Pancreas (tissue), 10 donors: ENCODE results near the gene SNX14. TPM values are rescaled to one million over a fixed set of nuclear protein-coding genes. Genes with fewer than 3 reads are reported as not detected.
A peak's percentile ranks its signal among the peaks of the same experiment; 100 is the strongest.
"Not testable (repeated sequence)": the region's sequence is repeated elsewhere in the genome, so short reads cannot be mapped to it uniquely, and the experiment has no call there.

ENCODE experiments used
- ATAC-seq, 4 donors: fragments of 200-7000 bp; cut with Tn5 transposase; one replicate each; pipeline versions ENCODE4 v1.8.0 to v1.9.1; 2020; ENCODE audit warnings: mild to moderate bottlenecking in 4 of 4, moderate library complexity in 4 of 4
- DNase-seq, 6 donors: peaks; one replicate each; pipeline ENCODE4 v3.0.0-alpha.2; 2020
- FAIRE-seq: peaks from 2 replicates; lab custom pipeline; 2012; peaks lifted over from hg19 to GRCh38; lab: Jason Lieb, UNC
- H3K27ac ChIP-seq, 4 donors: fragments of 200-600 bp; sonication (generic); 1 replicate in 3 of 4; 2 replicates in 1 of 4; pipeline versions ENCODE4 v1.5.0 to v1.8.0; 2020
- H3K27me3 ChIP-seq, 4 donors: fragments of 200-600 bp; one replicate each; pipeline ENCODE4 v1.8.0; 2021
- H3K36me3 ChIP-seq, 3 donors: fragments of 200-600 bp; sonication (generic) in 1 of 3; one replicate each; pipeline versions ENCODE4 v1.5.0 to v1.8.0; 2020 to 2021
- H3K4me1 ChIP-seq, 3 donors: fragments of 200-600 bp; one replicate each; pipeline ENCODE4 v1.8.0; 2021
- H3K4me3 ChIP-seq, 4 donors: fragments of 200-600 bp; sonication (generic) in 2 of 4; one replicate each; pipeline versions ENCODE4 v1.5.0 to v1.8.0; 2020 to 2021
- H3K9me3 ChIP-seq, 4 donors: fragments of 200-600 bp; one replicate each; pipeline ENCODE4 v1.8.0; 2021
- WGBS, 2 donors: extraction: QIAGEN DNeasy Blood & Tissue Kit; methylation state at CpG; one replicate each; pipeline ENCODE4 v1.1.7; 2013; 5-methylcytosine and 5-hydroxymethylcytosine counted together
- intact Hi-C, 3 donors: fragments of 100-400 bp; cut with DNase I; formaldehyde crosslinking; loops; one replicate each; pipeline versions ENCODE4 v1.11.1 to v1.14.2; 2022
- polyA plus RNA-seq, 2 donors: library from polyadenylated mRNA; stranded (reverse); fragments of 200-250 nt; gene quantifications; one replicate each; pipeline ENCODE4 v1.2.3, GENCODE V29; 2013
- total RNA-seq, 6 donors: library from RNA; stranded (reverse); fragmentation: NEBNext Ultra II Directional in 4 of 6; extraction: Animal tissue kit (Norgen Biotek cat#: 25700) in 4 of 6; gene quantifications; one replicate each; pipeline versions ENCODE4 v1.2.1 to v1.2.4, GENCODE V29; 2021 to 2023
- TF ChIP-seq, protein P1 (sequence below), 4 donors: fragments of 200-600 bp; sonication (generic) in 3 of 4; IDR thresholded peaks; one replicate each; pipeline versions ENCODE4 v1.5.0 to v1.8.0; 2021; ENCODE audit warnings: antibody characterized with exemption in 4 of 4
- donor health status: healthy with polysubstance abuse.
- donor health status: DM: no; HTN: no; CAD: no; lungs with moderate emphysema.
- donor health status: DM: no; HTN: no; CAD: no.
- donor health status: control.
- donor health status: control.
- donor health status: Bipolar disorder and iron deficiency.
- donor health status: DM: yes; HTN: yes; CAD: no.
- donor health status: DM: no; HTN: no; CAD: no.
- donor health status: DM: no; HTN: no; CAD: no.
- donor health status: DM: yes; HTN: yes; CAD: no.

The SNX14 gene
- total and polyA plus RNA-seq, 8 donors = 30.0 to 85.6 (median 36.9) TPM

DNA sequence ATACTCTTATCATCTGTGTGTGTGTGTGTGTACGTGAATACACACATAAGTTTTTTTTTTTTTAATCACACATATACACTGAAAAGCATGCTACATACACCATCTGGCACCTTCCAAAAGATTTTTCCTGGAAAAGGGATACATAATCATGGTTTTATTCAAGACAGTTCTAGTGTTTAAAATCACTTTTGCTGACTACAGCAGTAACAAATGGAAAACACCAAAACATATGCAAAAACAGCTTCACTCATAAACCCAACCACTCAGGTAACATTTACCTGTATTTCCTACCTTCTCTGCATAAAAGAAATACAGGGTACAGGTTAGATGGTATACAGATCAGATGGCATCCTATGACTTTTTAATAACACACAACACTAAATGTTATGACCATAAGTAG, 2.5 kb downstream of the SNX14 start:
- TF ChIP-seq, protein P1, sequence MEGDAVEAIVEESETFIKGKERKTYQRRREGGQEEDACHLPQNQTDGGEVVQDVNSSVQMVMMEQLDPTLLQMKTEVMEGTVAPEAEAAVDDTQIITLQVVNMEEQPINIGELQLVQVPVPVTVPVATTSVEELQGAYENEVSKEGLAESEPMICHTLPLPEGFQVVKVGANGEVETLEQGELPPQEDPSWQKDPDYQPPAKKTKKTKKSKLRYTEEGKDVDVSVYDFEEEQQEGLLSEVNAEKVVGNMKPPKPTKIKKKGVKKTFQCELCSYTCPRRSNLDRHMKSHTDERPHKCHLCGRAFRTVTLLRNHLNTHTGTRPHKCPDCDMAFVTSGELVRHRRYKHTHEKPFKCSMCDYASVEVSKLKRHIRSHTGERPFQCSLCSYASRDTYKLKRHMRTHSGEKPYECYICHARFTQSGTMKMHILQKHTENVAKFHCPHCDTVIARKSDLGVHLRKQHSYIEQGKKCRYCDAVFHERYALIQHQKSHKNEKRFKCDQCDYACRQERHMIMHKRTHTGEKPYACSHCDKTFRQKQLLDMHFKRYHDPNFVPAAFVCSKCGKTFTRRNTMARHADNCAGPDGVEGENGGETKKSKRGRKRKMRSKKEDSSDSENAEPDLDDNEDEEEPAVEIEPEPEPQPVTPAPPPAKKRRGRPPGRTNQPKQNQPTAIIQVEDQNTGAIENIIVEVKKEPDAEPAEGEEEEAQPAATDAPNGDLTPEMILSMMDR (IDR thresholded peaks at IDR 0.05) = no peak
- peaks cover 6 to 17% (median 15%) of the 10 kb centered on the region in 3 donors for H3K4me1 ChIP-seq
- intact Hi-C loops = no loop called here
- no peak overlapping the region for H3K27ac ChIP-seq
- FAIRE-seq (no peak), ATAC-seq (no peak), DNase-seq (no peak)
- no peaks in the 10 kb centered on the region for H3K36me3 ChIP-seq
- H3K27me3 ChIP-seq = no peaks in the 10 kb centered on the region
- WGBS, 2 donors = 63 to 83% methylated on average over 1 of the region's 1 CpG
- H3K9me3 ChIP-seq = no peaks in the 10 kb centered on the region
- no peak overlapping the region for H3K4me3 ChIP-seq

DNA sequence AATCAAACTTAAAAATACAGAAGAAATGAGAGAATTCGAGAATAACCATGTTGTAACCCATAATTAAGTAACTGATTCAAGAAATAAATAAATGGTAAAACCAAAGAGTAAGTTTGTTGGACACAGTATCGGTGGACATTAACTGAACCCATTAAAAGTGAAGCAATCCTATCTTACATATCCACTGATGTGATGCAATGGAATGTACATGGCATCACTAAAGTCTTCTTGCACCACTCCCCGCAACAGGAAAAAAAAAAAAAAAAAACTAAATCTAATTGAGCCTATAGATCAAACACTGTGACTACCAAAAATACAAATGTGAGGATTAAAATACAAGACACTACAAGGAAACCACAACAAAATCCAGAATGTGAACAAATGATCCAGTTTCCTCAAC, 7.9 kb downstream of the SNX14 start:
- intact Hi-C loops = no loop called here
- no peak for ATAC-seq
- H3K4me1 ChIP-seq = peaks cover 6 to 8% (median 6%) of the 10 kb centered on the region in 3 donors
- no peaks in the 10 kb centered on the region for H3K36me3 ChIP-seq
- FAIRE-seq = no peak
- H3K9me3 ChIP-seq = no peaks in the 10 kb centered on the region
- TF ChIP-seq, protein P1 (IDR thresholded peaks at IDR 0.05) = no peak
- DNase-seq = no peak
- H3K27ac ChIP-seq = no peak overlapping the region
- no peaks in the 10 kb centered on the region for H3K27me3 ChIP-seq
- WGBS, 2 donors = 91 to 98% methylated on average over 3 of the region's 3 CpGs
- no peak overlapping the region for H3K4me3 ChIP-seq

DNA sequence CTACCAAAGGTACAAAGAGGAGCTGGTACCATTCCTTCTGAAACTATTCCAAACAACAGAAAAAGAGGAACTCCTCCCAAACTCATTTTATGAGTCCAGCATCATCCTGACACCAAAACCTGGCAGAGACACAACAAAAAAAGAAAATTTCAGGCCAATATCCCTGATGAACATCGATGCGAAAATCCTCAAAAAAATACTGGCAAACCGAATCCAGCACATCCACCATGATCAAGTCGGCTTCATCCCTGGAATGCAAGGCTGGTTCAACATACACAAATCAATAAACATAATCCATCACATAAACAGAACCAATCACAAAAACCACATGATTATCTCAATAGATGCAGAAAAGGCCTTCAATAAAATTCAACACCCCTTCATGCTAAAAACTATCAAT, 10.8 kb downstream of the SNX14 start:
- H3K4me3 ChIP-seq, intact Hi-C loops, H3K27ac ChIP-seq, DNase-seq, ATAC-seq, H3K36me3 ChIP-seq, H3K27me3 ChIP-seq, FAIRE-seq, H3K9me3 ChIP-seq: not testable (repeated sequence)
- H3K4me1 ChIP-seq = peaks cover 18 to 22% (median 21%) of the 10 kb centered on the region in 3 donors
- WGBS, 2 donors = 99% methylated on average over 4 of the region's 4 CpGs

GRCh38 chr6:85581572-85581971, 12.1 kb downstream of the SNX14 start:
- Histone ChIP-seq H3K27ac (no peak overlapping the region), H3K4me1 (peaks cover 18 to 28% (median 23%) of the 10 kb centered on the region in 3 donors), H3K36me3 (no peaks in the 10 kb centered on the region), H3K4me3 (no peak overlapping the region), H3K27me3 (no peaks in the 10 kb centered on the region), H3K9me3 (no peaks in the 10 kb centered on the region)
- intact Hi-C loops = no loop called here
- TF ChIP-seq, protein P1 (IDR thresholded peaks at IDR 0.05) = no peak
- ATAC-seq (no peak), FAIRE-seq (no peak), DNase-seq (no peak)

DNA sequence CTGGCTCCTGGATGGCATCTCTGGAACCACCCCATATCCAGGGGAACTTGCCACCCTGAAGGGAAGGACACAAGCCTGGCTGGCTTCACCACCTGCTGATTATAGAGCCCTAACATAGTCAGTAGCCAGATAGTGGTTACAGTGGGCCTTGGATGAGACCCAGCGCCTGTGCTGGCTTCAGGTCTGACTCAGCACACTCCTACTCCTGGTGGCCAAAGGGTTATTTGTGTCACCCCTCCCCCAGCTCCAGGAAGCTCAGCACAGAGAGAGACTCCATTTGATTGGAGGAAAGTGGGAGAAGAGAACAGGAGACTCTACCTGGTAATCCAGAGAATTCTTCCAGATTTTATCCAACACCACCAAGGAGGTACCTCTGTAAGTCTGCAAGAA, 12.8 kb downstream of the SNX14 start:
- peak in 4 of 6 donors; percentile 23 to 62 (median 42) for DNase-seq
- Histone ChIP-seq H3K27ac (peak overlapping the region in 3 of 4 donors; percentile 26 to 63 (median 40)), H3K36me3 (no peaks in the 10 kb centered on the region), H3K4me3 (no peak overlapping the region), H3K4me1 (peaks cover 20 to 28% (median 26%) of the 10 kb centered on the region in 3 donors), H3K9me3 (no peaks in the 10 kb centered on the region), H3K27me3 (no peaks in the 10 kb centered on the region)
- WGBS, 2 donors = 47 to 57% methylated on average over 1 of the region's 1 CpG
- TF ChIP-seq, protein P1 (IDR thresholded peaks at IDR 0.05) = no peak
- peak; percentile 75 to 86 (median 82) for ATAC-seq
- intact Hi-C loops = no loop called here
- no peak for FAIRE-seq
